Mesothelial cell of epicardium (in vitro differentiated cells): ENCODE measurements around the gene CPA1. TPM values are rescaled to one million over a fixed set of nuclear protein-coding genes. Genes with fewer than 3 reads are reported as not detected.

Source experiments
- DNase-seq, 2 experiments: peaks; one replicate each; pipeline ENCODE4 v3.0.0; 2021; ENCODE audit warnings: low spot score in 2 of 2; ENCODE audit not compliant: unreplicated experiment in 2 of 2
- H3K27ac Mint-ChIP-seq: 2 replicates; pipeline ENCODE4 v1.8.0; 2021; ENCODE audit warnings: mixed read lengths
- H3K27me3 Mint-ChIP-seq: 2 replicates; pipeline ENCODE4 v1.8.0; 2021; ENCODE audit warnings: low read depth, mixed read lengths
- H3K36me3 Mint-ChIP-seq: 2 replicates; pipeline ENCODE4 v1.8.0; 2021; ENCODE audit warnings: mixed read lengths
- H3K4me1 Mint-ChIP-seq: 2 replicates; pipeline ENCODE4 v1.8.0; 2021; ENCODE audit warnings: mixed read lengths
- H3K4me3 Mint-ChIP-seq: 2 replicates; pipeline ENCODE4 v1.8.0; 2021; ENCODE audit warnings: mild to moderate bottlenecking, moderate library complexity, mixed read lengths
- H3K9me3 Mint-ChIP-seq: 2 replicates; pipeline ENCODE4 v1.8.0; 2021; ENCODE audit warnings: mixed read lengths
- CTCF ChIP-seq: fragments of 200-600 bp; sonication (generic); IDR thresholded peaks from one replicate; pipeline ENCODE4 v1.5.0; 2021; ENCODE audit warnings: antibody characterized with exemption; ENCODE audit not compliant: unreplicated experiment
- total RNA-seq: library from RNA; stranded (reverse); gene quantifications from 3 replicates; pipeline ENCODE4 v1.2.1, GENCODE V29; 2021

Gene CPA1
- total RNA-seq, 1 donor from 2014 or later = 1.1 TPM

GRCh38 chr7:130426564-130426963, 46.3 kb downstream of the CPA1 start:
- Mint-ChIP-seq H3K36me3 (peaks cover 8% of the 10 kb centered on the region), H3K27me3 (no peaks in the 10 kb centered on the region), H3K27ac (peak overlapping the region; percentile 67), H3K4me1 (peaks cover 32% of the 10 kb centered on the region), H3K9me3 (no peaks in the 10 kb centered on the region), H3K4me3 (no peak overlapping the region)
- DNase-seq = no peak
- TF ChIP-seq CTCF = no peak

- Mint-ChIP-seq H3K27me3 (no peaks in the 10 kb centered on the region), H3K4me1 (peaks cover 21% of the 10 kb centered on the region), H3K36me3 (peaks cover 8% of the 10 kb centered on the region), H3K4me3 (no peak overlapping the region), H3K9me3 (no peaks in the 10 kb centered on the region), H3K27ac (peak overlapping the region; percentile 32)
- TF ChIP-seq CTCF = no peak
- no peak for DNase-seq
Measured at GRCh38 chr7:130429019-130429418, 48.7 kb downstream of the CPA1 start.

GRCh38 chr7:130430115-130430514, 49.8 kb downstream of the CPA1 start:
- no peak for TF ChIP-seq CTCF
- DNase-seq = no peak
- peaks cover 18% of the 10 kb centered on the region for H3K4me1 Mint-ChIP-seq
- H3K9me3 Mint-ChIP-seq = peaks cover 8% of the 10 kb centered on the region
- no peaks in the 10 kb centered on the region for H3K27me3 Mint-ChIP-seq
- H3K36me3 Mint-ChIP-seq = peaks cover 5% of the 10 kb centered on the region
- no peak overlapping the region for H3K27ac Mint-ChIP-seq
- H3K4me3 Mint-ChIP-seq = no peak overlapping the region

- TF ChIP-seq CTCF = no peak
- Mint-ChIP-seq H3K4me1 (peaks cover 15% of the 10 kb centered on the region), H3K27ac (no peak overlapping the region), H3K27me3 (no peaks in the 10 kb centered on the region), H3K9me3 (peaks cover 10% of the 10 kb centered on the region), H3K4me3 (no peak overlapping the region), H3K36me3 (peaks cover 6% of the 10 kb centered on the region)
- DNase-seq = no peak
Measured at GRCh38 chr7:130430841-130431666, 50.8 kb downstream of the CPA1 start.

- Mint-ChIP-seq H3K27ac (no peak overlapping the region), H3K9me3 (peaks cover 10% of the 10 kb centered on the region), H3K27me3 (no peaks in the 10 kb centered on the region), H3K4me1 (peaks cover 7% of the 10 kb centered on the region), H3K4me3 (no peak overlapping the region), H3K36me3 (peaks cover 11% of the 10 kb centered on the region)
- DNase-seq = no peak
- TF ChIP-seq CTCF = no peak
Measured at GRCh38 chr7:130432886-130433285, 52.6 kb downstream of the CPA1 start.
